Osteocyte (in vitro differentiated cells): ENCODE data around the gene HSPB7. TPM values are rescaled to one million over a fixed set of nuclear protein-coding genes. Genes with fewer than 3 reads are reported as not detected.
"Not testable (repeated sequence)": the region's sequence is repeated elsewhere in the genome, so short reads cannot be mapped to it uniquely, and the experiment has no call there.

Experiments
- DNase-seq: peaks from one replicate; pipeline ENCODE4 v3.0.0; 2021; ENCODE audit warnings: mixed read lengths; ENCODE audit not compliant: unreplicated experiment; ENCODE audit errors: extremely low spot score
- H3K27ac Mint-ChIP-seq: one replicate; pipeline ENCODE4 v1.8.0; 2021; ENCODE audit warnings: mild to moderate bottlenecking, mixed read lengths; ENCODE audit not compliant: unreplicated experiment
- H3K27me3 Mint-ChIP-seq: one replicate; pipeline ENCODE4 v1.8.0; 2021; ENCODE audit warnings: mixed read lengths; ENCODE audit not compliant: unreplicated experiment
- H3K36me3 Mint-ChIP-seq: one replicate; pipeline ENCODE4 v1.8.0; 2021; ENCODE audit warnings: mixed read lengths; ENCODE audit not compliant: unreplicated experiment
- H3K4me1 Mint-ChIP-seq: one replicate; pipeline ENCODE4 v1.8.0; 2021; ENCODE audit warnings: mixed read lengths; ENCODE audit not compliant: unreplicated experiment
- H3K4me3 Mint-ChIP-seq: one replicate; pipeline ENCODE4 v1.8.0; 2021; ENCODE audit warnings: mild to moderate bottlenecking, moderate library complexity, mixed read lengths; ENCODE audit not compliant: unreplicated experiment
- H3K9me3 Mint-ChIP-seq: one replicate; pipeline ENCODE4 v1.8.0; 2021; ENCODE audit warnings: mixed read lengths; ENCODE audit not compliant: unreplicated experiment
- total RNA-seq: library from RNA; stranded (reverse); gene quantifications from 2 replicates; pipeline ENCODE4 v1.2.1, GENCODE V29; 2021
- TF ChIP-seq, protein P1 (sequence below): fragments of 200-600 bp; sonication (generic); IDR thresholded peaks from 2 replicates; pipeline ENCODE4 v1.5.0; 2021; ENCODE audit warnings: antibody characterized with exemption, mild to moderate bottlenecking, moderate library complexity

Gene HSPB7
- total RNA-seq, 1 donor from 2014 or later = 4.2 TPM

- H3K9me3 Mint-ChIP-seq = no peaks in the 10 kb centered on the region
- H3K27me3 Mint-ChIP-seq = no peaks in the 10 kb centered on the region
- H3K4me3 Mint-ChIP-seq = no peak overlapping the region
- no peak overlapping the region for H3K27ac Mint-ChIP-seq
- TF ChIP-seq, protein P1, sequence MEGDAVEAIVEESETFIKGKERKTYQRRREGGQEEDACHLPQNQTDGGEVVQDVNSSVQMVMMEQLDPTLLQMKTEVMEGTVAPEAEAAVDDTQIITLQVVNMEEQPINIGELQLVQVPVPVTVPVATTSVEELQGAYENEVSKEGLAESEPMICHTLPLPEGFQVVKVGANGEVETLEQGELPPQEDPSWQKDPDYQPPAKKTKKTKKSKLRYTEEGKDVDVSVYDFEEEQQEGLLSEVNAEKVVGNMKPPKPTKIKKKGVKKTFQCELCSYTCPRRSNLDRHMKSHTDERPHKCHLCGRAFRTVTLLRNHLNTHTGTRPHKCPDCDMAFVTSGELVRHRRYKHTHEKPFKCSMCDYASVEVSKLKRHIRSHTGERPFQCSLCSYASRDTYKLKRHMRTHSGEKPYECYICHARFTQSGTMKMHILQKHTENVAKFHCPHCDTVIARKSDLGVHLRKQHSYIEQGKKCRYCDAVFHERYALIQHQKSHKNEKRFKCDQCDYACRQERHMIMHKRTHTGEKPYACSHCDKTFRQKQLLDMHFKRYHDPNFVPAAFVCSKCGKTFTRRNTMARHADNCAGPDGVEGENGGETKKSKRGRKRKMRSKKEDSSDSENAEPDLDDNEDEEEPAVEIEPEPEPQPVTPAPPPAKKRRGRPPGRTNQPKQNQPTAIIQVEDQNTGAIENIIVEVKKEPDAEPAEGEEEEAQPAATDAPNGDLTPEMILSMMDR = no peak
- no peaks in the 10 kb centered on the region for H3K4me1 Mint-ChIP-seq
- H3K36me3 Mint-ChIP-seq = no peaks in the 10 kb centered on the region
- no peak for DNase-seq
Observed at GRCh38 chr1:16026723-16027484, 9.1 kb upstream of the HSPB7 start.

- H3K27me3 Mint-ChIP-seq, H3K27ac Mint-ChIP-seq, H3K4me3 Mint-ChIP-seq, H3K36me3 Mint-ChIP-seq, DNase-seq, H3K4me1 Mint-ChIP-seq, H3K9me3 Mint-ChIP-seq: not testable (repeated sequence)
Observed at GRCh38 chr1:16026302-16026701, 8.5 kb upstream of the HSPB7 start.

GRCh38 chr1:16023050-16023653, 5.3 kb upstream of the HSPB7 start:
- Mint-ChIP-seq H3K27ac (no peak overlapping the region), H3K4me1 (peaks cover 22% of the 10 kb centered on the region), H3K27me3 (no peaks in the 10 kb centered on the region), H3K36me3 (no peaks in the 10 kb centered on the region), H3K4me3 (no peak overlapping the region), H3K9me3 (no peaks in the 10 kb centered on the region)
- TF ChIP-seq, protein P1 = no peak
- no peak for DNase-seq

GRCh38 chr1:16022393-16022792, 4.5 kb upstream of the HSPB7 start:
- no peak overlapping the region for H3K27ac Mint-ChIP-seq
- no peaks in the 10 kb centered on the region for H3K27me3 Mint-ChIP-seq
- no peak for DNase-seq
- H3K36me3 Mint-ChIP-seq = no peaks in the 10 kb centered on the region
- TF ChIP-seq, protein P1 = no peak
- peaks cover 29% of the 10 kb centered on the region for H3K4me1 Mint-ChIP-seq
- H3K9me3 Mint-ChIP-seq = no peaks in the 10 kb centered on the region
- H3K4me3 Mint-ChIP-seq = no peak overlapping the region

DNA sequence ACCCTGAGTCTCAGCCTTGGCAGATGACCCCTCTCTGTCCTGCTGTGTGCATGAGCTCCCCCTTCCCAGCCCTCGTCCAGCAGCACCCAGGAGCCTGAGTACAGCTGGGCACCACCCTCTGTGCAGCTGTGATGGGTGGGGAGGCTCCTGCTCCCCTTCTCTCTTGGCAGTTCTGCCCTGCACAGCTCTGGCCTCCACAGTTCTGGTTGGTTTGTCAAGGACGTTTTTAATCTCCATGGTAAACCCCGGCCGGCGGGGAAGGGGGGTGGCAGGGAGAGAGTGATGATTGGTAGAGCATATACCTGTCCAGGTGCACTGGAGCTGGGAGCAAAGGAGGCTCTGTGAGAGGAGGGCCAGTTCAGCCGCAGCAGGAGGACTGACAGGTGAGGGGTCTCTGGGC, 3.8 kb upstream of the HSPB7 start, which contains the start of gene CLCNKA:
Gene CLCNKA, plus strand, starts transcription at position 356 of the 400 bp plus-strand sequence. CDS start 584 bp downstream, outside the sequence.
- Mint-ChIP-seq H3K4me1 (peaks cover 34% of the 10 kb centered on the region), H3K4me3 (no peak within 1 kb of the TSS), H3K36me3 (no peaks in the 10 kb centered on the region), H3K9me3 (no peaks in the 10 kb centered on the region), H3K27ac (no peak within 1 kb of the TSS), H3K27me3 (no peaks in the 10 kb centered on the region)
- TF ChIP-seq, protein P1 = no peak
- no peak for DNase-seq

GRCh38 chr1:16020878-16021277, 3.0 kb upstream of the HSPB7 start:
- H3K27me3 Mint-ChIP-seq, DNase-seq, H3K27ac Mint-ChIP-seq, H3K36me3 Mint-ChIP-seq, H3K9me3 Mint-ChIP-seq, H3K4me3 Mint-ChIP-seq: not testable (repeated sequence)
- H3K4me1 Mint-ChIP-seq = peaks cover 38% of the 10 kb centered on the region
